GM13977 (cell line): ENCODE results near the gene CHMP2A.

Experiments
- DNase-seq: peaks from one replicate; pipeline ENCODE4 v3.0.0; 2012; ENCODE audit warnings: low spot score
- CTCF ChIP-seq: IDR thresholded peaks from 2 replicates; pipeline ENCODE4 v1.5.1; 2012; ENCODE audit warnings: mild to moderate bottlenecking, control low read depth; ENCODE audit not compliant: insufficient read depth; ENCODE audit errors: extremely low read depth, missing control alignments
- in situ Hi-C: fragments of 300-500 bp; cut with MboI; formaldehyde crosslinking; loops from one replicate; pipeline ENCODE4 v1.12.0; 2022; ENCODE audit warnings: low sequenced_read_pairs, low pct_unique_long_range_greater_than_20kb, mixed read lengths, inconsistent platforms; ENCODE audit not compliant: unreplicated experiment

The CHMP2A gene

GRCh38 chr19:58558066-58558622, 3.2 kb upstream of the CHMP2A start, which contains the start of gene UBE2M:
TSS of gene UBE2M (minus strand) at chr19:58558611. CDS start at chr19:58558381, 230 bp downstream.
- TF ChIP-seq CTCF = no peak
- in situ Hi-C loops = no loop called here
- DNase-seq = no peak

GRCh38 chr19:58557221-58558065, 2.5 kb upstream of the CHMP2A start:
- TF ChIP-seq CTCF = no peak
- in situ Hi-C loops = no loop called here
- DNase-seq = no peak

- no peak for DNase-seq
- in situ Hi-C loops = no loop called here
- no peak for TF ChIP-seq CTCF
Measured at GRCh38 chr19:58556622-58557220, 1.8 kb upstream of the CHMP2A start.

GRCh38 chr19:58555920-58556621, 1.2 kb upstream of the CHMP2A start:
- in situ Hi-C loops = no loop called here
- DNase-seq = no peak
- no peak for TF ChIP-seq CTCF

- in situ Hi-C loops = no loop called here
- TF ChIP-seq CTCF = no peak
- no peak for DNase-seq
Measured at GRCh38 chr19:58555369-58555885, 522 bp upstream of the CHMP2A start.
